HG02938 (cell line): Measurements from ENCODE around the gene FAM209A.
"Not testable (repeated sequence)": the region's sequence is repeated elsewhere in the genome, so short reads cannot be mapped to it uniquely, and the experiment has no call there.

Experiments
- ATAC-seq: cut with Tn5 transposase; IDR thresholded peaks from one replicate; pipeline ENCODE4 v1.9.1; 2021; ENCODE audit warnings: mild to moderate bottlenecking, moderate library complexity; ENCODE audit not compliant: unreplicated experiment

The FAM209A gene

DNA sequence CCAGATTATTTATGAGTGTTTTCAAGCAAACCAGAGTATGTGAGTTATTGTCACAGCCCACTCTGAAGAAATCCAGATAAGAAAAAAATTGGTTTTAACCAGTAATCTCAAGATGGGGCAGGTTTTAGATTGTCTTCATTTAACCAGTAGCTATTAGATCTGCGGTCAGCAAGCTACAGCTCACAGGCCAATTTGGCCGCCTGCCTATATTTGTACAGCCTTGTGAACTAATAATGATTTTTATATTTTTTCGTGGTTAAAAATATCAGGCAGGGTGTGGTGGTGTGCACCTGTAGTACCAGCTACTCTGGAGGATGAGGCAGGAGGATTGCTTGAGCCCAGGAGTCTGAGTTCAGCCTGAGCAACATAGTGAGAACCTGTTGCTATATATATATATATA lies 13.5 kb downstream of the FAM209A start:
- no peak for ATAC-seq

DNA sequence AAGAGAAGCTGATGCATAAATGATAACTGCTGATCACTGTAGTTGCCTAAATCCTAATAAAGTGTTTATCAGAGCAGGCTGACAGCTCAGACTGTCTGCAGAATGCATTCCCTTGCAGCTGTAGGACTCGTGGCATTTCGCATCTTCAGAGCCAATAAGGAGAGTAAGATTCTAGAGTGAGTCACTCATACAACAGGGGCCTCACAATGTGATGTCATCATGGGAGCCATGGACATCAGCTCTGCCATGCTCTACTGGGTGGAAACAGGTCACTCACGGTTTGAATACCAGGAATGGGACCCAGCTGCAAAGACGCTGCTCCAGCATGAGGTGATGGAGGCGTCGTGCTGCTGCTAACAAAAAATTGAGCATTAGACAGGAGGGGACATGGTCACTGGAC lies 15.9 kb downstream of the FAM209A start:
- no peak for ATAC-seq

DNA sequence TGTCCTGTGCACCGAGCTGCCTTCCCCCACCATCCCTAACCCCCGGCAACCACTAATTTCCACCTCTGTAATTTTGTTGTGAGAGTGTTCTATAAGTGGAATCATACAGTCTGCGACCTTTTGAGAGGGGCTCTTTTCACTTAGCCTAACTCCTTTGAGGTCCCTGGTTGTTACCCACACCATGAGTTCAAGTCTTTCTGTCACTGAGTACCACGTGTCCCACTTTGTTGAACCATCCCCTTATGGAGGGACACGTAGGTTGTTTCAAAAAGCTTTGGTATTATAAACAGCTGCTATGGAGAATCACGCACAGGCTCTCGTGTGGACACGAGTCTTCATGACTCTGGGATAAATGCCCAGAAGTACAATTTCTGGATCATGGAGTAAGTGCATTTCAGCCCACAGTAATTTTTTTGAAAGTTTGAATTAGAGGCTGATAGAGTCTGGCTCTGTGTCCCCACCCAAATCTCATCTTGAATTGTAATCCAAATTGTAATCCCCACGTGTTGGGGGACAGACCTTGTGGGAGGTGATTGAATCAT lies 18.0 kb downstream of the FAM209A start:
- no peak for ATAC-seq

DNA sequence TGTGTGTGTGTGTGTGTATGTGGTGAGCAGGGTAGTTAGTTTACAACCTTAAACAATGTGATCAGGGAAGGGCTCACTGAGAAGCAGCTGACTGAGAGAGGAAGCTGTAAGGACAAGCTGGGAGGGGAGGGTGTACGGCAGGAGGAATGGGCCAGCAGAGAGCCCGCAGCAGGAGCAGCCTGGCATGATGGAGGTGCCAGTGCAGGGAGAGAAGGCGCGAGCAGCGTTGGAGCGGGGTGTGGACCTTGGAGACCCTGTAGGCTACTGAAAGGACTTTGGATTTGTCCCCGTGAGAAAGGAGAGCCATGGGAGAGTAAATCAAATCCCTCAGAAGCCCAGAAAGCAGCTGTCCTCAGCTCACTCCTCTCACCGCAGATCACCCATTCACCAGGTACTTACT lies 27.0 kb downstream of the FAM209A start:
- no peak for ATAC-seq

DNA sequence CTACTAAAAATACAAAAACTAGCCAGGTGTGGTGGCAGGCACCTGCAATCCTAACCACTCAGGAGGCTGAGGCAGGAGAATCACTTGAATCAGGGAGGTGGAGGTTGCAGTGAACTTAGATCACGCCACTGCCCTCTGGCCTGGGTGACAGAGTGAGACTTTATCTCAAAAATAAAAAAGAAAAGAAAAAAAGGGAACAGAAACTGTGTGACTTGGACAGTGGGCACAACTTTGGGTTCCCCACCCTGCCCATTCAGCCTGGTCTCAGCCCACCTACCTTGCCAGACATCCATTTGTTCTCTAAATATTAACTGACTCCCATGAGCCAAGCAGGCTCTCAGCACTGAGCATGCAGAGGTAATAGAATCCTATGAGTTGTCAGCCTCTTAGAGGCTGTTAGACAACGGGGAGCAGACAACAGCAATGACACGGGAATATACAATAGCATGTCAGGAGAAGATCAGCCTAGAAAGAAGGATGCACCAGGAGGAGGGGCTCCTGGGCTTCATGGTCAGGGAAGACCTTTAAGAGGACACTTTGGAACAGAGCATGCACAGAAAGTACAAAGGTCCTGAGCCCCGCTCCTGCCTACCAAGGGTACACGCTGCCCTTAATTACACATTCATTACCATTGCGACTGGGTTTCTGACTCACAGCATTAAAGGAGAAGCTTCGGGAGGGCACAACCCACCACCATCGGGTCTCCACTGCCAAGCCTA lies 28.5 kb downstream of the FAM209A start:
- no peak for ATAC-seq

DNA sequence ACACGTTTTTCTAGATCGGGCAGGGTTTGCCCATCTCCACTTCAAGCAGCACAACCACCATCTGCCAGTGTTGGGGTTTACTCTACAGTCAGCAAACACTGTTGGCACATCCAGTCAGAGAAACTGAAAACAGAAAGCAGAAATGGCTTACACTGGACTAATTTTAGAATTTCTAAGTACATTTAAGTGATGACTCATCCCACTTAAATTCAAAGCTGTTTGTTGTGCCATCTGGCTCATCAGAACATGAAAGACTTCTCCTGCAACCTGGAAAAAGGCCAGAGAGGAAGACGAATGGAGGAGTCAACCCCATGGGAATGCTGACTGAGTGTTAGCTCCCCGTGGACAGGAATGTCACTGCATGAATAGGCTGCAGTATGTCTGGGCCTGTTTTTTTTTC lies 30.3 kb downstream of the FAM209A start:
- ATAC-seq = peak; percentile 84

DNA sequence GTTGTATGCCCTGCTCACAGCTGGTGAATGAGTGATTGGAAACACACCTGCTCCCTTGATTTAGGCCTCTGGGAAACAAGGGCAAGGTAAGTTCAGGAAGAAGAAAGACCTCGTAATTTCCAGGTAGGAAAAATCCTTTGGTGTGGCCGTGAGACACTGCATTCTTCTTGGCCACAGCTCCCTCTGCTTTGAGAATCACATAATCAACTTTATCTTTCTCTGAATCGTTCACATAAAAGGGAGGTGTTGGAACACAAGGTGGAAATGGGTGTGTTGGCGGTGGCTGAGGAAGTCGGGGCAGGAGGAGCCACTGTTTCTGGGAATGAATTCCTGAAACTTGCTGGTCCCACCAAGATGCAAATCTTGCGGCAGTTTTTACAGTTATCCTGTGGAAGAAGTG lies 34.4 kb downstream of the FAM209A start:
- ATAC-seq = no peak

DNA sequence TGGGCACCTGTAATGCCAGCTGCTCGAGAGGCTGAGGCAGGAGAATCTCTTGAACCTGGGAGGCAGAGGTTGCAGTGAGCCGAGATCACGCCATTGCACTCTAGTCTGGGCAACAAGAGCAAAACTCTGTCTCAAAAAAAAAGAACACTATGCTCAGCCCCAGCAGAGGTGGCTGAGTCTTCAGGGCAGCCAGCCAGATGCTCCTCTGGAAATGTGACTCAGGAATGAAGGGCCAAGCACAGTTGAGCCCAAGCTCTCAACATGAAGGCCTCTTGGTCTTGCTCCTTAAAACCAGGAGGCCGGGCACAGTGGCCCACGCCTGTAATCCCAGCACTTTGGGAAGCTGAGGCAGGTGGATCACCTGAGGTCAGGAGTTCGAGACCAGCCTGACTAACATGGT lies 40.0 kb downstream of the FAM209A start:
- ATAC-seq = not testable (repeated sequence)

DNA sequence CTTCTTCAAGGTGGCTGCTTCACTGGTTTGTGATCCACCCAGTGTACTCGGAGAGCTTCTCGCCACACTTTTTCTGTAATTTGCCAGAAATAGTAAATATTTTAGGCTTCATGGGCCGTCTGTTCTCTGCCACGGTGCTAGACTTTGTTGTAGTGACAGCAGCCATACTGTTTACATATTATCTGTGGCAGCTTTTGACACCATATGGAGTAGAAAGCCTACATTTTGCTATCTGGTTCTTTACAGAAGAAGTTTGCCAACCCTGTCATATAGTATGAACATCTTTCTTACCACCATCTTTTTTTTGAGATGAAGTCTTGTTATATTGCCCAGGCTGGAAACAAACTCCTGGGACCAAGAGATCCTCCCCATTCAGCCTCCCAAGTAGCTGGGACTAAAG lies 41.0 kb downstream of the FAM209A start:
- no peak for ATAC-seq

DNA sequence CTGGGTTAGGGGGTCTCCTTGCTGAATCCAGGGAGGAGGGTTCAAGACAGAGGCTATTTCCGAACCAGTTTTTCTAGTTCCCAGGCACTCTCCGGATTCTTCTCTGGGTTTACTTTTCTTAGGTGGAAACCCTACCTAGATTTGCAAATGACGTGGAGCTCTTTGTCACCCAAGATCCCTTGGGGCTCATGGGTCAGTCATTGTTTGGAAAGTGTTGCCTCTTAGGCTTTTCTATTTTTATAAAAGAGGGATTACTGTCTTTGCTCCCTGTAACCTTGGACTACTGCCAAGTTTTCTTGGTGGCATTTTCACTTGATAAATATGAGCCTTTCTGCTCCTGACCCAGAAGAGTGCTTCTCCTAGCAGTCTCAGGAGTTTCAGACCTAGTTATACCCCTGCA lies 42.1 kb downstream of the FAM209A start:
- ATAC-seq = no peak

DNA sequence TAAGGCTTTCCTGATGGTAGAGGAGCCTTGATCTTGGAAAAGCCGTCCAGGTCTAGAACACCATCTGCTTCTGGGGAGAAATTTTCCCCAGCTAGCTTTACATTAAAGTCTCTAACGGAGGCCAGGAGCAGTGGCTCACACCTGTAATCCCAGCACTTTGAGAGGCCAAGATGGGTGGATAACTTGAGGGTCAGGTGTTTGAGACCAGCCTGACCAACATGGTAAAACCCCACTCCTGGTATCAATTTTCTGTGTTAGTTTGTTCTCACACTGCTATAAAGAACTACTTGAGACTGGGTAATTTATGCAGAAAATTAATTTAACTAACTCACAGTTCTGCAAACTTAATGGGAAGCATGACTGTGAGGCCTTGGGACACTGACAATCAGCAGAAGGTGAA lies 46.3 kb downstream of the FAM209A start:
- no peak for ATAC-seq

DNA sequence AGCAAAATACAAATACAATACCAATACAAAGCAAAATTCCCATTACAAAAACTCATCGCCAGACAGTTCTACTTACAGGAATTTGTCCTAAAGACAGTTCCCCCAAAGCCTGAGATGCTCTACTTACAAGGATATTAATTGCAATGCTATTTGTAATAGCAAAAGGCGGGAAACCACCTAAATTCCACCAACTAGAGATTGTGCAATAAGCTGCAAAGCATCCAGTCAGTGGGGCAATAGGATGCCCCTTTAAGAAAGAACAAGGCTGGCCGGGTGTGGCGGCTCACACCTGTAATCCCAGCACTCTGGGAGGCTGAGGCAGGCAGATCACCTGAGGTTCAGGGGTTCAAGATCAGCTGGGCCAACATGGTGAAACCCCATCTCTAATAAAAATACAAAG lies 47.6 kb downstream of the FAM209A start:
- no peak for ATAC-seq

DNA sequence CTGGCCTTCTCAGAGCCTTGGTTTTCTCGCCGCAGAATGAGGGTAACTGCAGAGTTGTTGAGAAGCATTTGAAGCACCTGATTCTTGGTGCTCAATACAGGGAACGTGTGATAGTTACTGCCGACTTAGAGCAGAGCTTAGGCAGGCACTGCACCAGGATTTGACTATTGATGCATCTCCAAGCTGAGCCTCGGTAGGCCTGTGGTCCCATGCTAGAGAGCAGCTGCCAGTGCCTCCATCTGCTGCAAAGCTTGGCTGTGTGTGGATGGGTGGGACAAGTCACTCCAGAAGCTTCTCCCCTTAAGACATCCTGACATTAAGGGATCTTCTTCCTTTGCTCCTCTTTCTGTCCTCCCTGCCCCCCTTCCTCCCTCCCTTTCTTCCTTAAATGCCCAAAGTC lies 49.4 kb downstream of the FAM209A start:
- ATAC-seq = no peak

DNA sequence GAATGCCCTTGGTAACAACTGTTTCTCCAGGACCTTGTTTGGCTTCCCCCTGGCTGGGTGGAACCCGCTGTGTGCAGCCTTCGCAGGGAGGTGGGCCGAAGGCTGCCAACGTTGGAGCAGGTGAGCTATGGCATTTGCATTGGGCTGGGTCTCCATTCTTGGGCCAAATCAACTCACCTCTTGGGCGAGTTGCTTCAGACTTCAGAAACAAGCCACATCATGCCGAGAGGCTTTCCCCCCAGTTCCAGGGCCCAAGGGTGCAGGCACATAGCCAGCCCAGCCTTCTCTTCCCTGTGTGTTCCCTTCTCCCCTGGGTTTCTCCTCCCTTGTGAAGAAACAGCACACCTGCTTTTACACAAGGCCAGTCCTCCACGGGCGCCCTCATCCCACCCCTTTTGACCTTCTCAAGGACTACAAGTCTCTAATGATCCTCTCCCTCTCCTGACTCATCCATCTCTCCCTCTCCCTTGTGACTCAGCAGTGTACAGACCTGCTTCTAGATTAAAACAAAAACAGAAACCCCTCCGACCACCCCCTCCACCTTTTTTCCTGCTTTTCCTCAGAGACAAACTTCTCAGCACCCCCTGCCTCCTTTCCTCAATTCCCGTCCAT lies 50.1 kb downstream of the FAM209A start:
- no peak for ATAC-seq

DNA sequence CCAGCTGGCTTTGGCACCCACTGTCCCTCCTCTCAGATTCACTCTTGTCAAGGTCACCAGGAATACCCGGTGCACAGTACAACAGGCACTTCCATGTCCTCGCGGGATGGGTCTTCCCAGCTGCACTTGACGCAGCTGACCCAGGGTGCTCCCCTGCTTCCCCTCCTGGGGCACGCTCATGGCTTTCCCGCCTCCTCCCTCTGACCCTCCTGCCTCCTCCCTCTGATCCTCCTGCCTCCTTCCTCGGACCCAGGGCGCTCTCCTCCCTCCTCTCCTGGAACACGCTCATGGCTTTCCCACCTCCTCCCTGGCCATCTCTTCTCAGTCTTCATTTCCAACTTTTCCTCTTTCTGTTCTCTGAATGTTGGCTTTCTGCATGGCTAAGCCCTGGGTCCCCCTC lies 50.6 kb downstream of the FAM209A start:
- no peak for ATAC-seq
